ENCODE results near the gene MED12L. TPM values are rescaled to one million over a fixed set of nuclear protein-coding genes. Genes with fewer than 3 reads are reported as not detected.

MED12L gene
- total and polyA plus RNA-seq, 2 donors (not counting 1 experiment from before 2014, with no cell fraction given): 0.94 to 4.3 TPM

GRCh38 chr3:151306168-151306810 lies 220.8 kb downstream of the MED12L start:
- Histone ChIP-seq H3K4me2 (ENCODE audit: extremely low read depth, insufficient read depth, low read length) (no peak overlapping the region), H3K9me3 (ENCODE audit: control insufficient read depth, insufficient read depth, low read depth, low read length) (no peaks in the 10 kb centered on the region), H3K79me2 (ENCODE audit: control insufficient read depth, insufficient read depth, low read length) (no peaks in the 10 kb centered on the region), H2AFZ (ENCODE audit: low read length) (no peak overlapping the region), H3K4me3 (replicated peaks in 1 of 4; ENCODE audit: control extremely low read depth in 1 of 4, insufficient read depth in 1 of 4, low read depth in 3 of 4, low read length in 4 of 4) (no peak overlapping the region), H3K9ac (ENCODE audit: insufficient read depth, low read length) (no peak overlapping the region), H3K36me3 (ENCODE audit: control insufficient read depth, insufficient read depth, low read length) (no peaks in the 10 kb centered on the region), H3K27me3 (ENCODE audit: control insufficient read depth, insufficient read depth, low read length) (no peaks in the 10 kb centered on the region), H4K20me1 (ENCODE audit: control insufficient read depth, extremely low read depth, insufficient read depth, low read length) (no peaks in the 10 kb centered on the region), H3K27ac (ENCODE audit: insufficient read depth, low read length) (peak overlapping the region; percentile 42), H3K4me1 (ENCODE audit: control insufficient read depth, extremely low read depth, insufficient read depth, low read length) (peaks cover 24% of the 10 kb centered on the region)
- TF ChIP-seq CTCF (conservative IDR thresholded peaks at IDR 0.05 in 1 of 2, IDR thresholded peaks at IDR 0.05 in 1 of 2; ENCODE audit: low read depth in 1 of 2, low read length in 2 of 2) (no peak), EZH2 (IDR thresholded peaks at IDR 0.05; ENCODE audit: low read length, missing control alignments) (no peak)
- no peak for DNase-seq (ENCODE audit: low read depth in 2 of 2)

DNA sequence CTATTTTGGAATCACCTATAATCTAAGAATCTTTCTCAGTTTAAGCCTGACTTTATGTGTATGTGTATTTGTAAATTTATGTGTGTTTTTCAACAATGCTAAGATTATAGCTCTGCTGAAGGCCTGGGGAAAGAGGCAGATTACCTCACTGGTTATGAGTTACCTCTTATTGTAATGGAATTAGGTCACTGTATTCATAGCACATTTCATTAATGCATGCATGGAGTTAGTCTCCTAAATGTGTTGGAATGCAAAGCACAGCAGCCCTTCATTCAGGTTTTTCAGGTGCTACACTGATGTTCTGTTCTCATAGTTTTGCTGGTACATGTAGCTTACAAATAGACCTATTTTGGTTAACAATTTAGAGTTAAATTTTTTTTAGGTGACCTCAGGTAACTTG lies 221.7 kb downstream of the MED12L start:
- Histone ChIP-seq H3K79me2 (ENCODE audit: control insufficient read depth, insufficient read depth, low read length) (no peaks in the 10 kb centered on the region), H3K4me1 (ENCODE audit: control insufficient read depth, extremely low read depth, insufficient read depth, low read length) (peaks cover 22% of the 10 kb centered on the region), H3K27ac (ENCODE audit: insufficient read depth, low read length) (no peak overlapping the region), H2AFZ (ENCODE audit: low read length) (no peak overlapping the region), H3K36me3 (ENCODE audit: control insufficient read depth, insufficient read depth, low read length) (no peaks in the 10 kb centered on the region), H3K9me3 (ENCODE audit: control insufficient read depth, insufficient read depth, low read depth, low read length) (no peaks in the 10 kb centered on the region), H3K4me2 (ENCODE audit: extremely low read depth, insufficient read depth, low read length) (no peak overlapping the region), H3K9ac (ENCODE audit: insufficient read depth, low read length) (no peak overlapping the region), H3K27me3 (ENCODE audit: control insufficient read depth, insufficient read depth, low read length) (no peaks in the 10 kb centered on the region), H3K4me3 (replicated peaks in 1 of 4; ENCODE audit: control extremely low read depth in 1 of 4, insufficient read depth in 1 of 4, low read depth in 3 of 4, low read length in 4 of 4) (no peak overlapping the region), H4K20me1 (ENCODE audit: control insufficient read depth, extremely low read depth, insufficient read depth, low read length) (no peaks in the 10 kb centered on the region)
- DNase-seq (ENCODE audit: low read depth in 2 of 2): peak in 1 of 2 donors; percentile 29
- no peak for TF ChIP-seq CTCF (conservative IDR thresholded peaks at IDR 0.05 in 1 of 2, IDR thresholded peaks at IDR 0.05 in 1 of 2; ENCODE audit: low read depth in 1 of 2, low read length in 2 of 2)
- TF ChIP-seq EZH2 (IDR thresholded peaks at IDR 0.05; ENCODE audit: low read length, missing control alignments): no peak

- DNase-seq (ENCODE audit: low read depth in 2 of 2): peak in 1 of 2 donors; percentile 41
Measured at GRCh38 chr3:151307583-151308488, 222.4 kb downstream of the MED12L start.

More at GRCh38 chr3:151307583-151308488, 222.4 kb downstream of the MED12L start:
- Histone ChIP-seq H3K27ac (ENCODE audit: insufficient read depth, low read length) (no peak overlapping the region), H3K4me3 (replicated peaks in 1 of 4; ENCODE audit: control extremely low read depth in 1 of 4, insufficient read depth in 1 of 4, low read depth in 3 of 4, low read length in 4 of 4) (no peak overlapping the region), H3K36me3 (ENCODE audit: control insufficient read depth, insufficient read depth, low read length) (no peaks in the 10 kb centered on the region), H2AFZ (ENCODE audit: low read length) (no peak overlapping the region), H3K4me1 (ENCODE audit: control insufficient read depth, extremely low read depth, insufficient read depth, low read length) (peaks cover 22% of the 10 kb centered on the region), H3K9me3 (ENCODE audit: control insufficient read depth, insufficient read depth, low read depth, low read length) (no peaks in the 10 kb centered on the region), H3K9ac (ENCODE audit: insufficient read depth, low read length) (no peak overlapping the region), H3K27me3 (ENCODE audit: control insufficient read depth, insufficient read depth, low read length) (no peaks in the 10 kb centered on the region), H3K4me2 (ENCODE audit: extremely low read depth, insufficient read depth, low read length) (no peak overlapping the region), H3K79me2 (ENCODE audit: control insufficient read depth, insufficient read depth, low read length) (no peaks in the 10 kb centered on the region), H4K20me1 (ENCODE audit: control insufficient read depth, extremely low read depth, insufficient read depth, low read length) (no peaks in the 10 kb centered on the region)
- TF ChIP-seq EZH2 (IDR thresholded peaks at IDR 0.05; ENCODE audit: low read length, missing control alignments) (no peak), CTCF (conservative IDR thresholded peaks at IDR 0.05 in 1 of 2, IDR thresholded peaks at IDR 0.05 in 1 of 2; ENCODE audit: low read depth in 1 of 2, low read length in 2 of 2) (no peak)

Measured in fibroblast of lung (primary cell).